GM19023 (cell line): Measurements from ENCODE around the gene UFL1.

Experiments used
- ATAC-seq: cut with Tn5 transposase; IDR thresholded peaks from one replicate; pipeline ENCODE4 v1.9.1; 2021; ENCODE audit warnings: mild to moderate bottlenecking, moderate library complexity; ENCODE audit not compliant: unreplicated experiment

UFL1 gene

DNA sequence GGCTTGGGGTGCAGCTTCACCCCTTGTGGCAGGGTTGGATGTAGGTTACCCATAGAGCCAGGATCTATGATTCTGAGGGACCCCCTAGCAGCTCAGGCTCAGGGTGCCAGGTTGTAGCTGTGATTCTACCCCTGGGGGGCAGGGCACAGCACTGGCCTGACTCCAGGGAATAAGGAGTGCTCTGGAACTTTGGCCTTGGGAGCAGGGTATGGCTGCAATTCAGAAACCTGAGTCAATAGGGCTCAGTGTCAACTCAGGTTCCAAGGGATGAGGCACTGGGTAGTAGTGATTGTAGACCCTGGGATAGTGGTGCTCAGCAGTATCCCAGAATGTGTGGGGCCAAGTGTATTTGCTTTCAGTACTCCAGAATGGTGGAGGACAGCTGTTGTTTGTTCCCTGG lies 49.9 kb downstream of the UFL1 start:
- ATAC-seq: no peak

DNA sequence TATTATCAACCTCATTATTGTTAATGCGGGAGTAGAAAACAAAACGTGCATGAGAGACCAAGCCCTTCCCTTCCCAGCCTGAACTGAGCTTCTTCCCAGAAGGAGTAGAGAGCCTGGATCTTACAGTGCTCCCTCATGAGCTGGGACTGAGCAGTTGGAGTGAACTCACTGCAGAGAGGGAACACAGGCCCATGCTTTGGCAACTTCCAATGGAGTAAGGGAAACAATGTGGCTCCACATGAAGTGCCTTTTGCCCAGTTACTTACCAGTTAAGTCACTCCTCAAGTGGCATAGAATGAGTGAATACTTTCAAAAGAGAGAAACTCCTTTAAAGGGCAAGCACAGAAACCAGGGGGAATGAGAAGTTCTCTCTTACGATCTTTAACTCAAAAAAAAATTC lies 53.8 kb downstream of the UFL1 start:
- no peak for ATAC-seq

DNA sequence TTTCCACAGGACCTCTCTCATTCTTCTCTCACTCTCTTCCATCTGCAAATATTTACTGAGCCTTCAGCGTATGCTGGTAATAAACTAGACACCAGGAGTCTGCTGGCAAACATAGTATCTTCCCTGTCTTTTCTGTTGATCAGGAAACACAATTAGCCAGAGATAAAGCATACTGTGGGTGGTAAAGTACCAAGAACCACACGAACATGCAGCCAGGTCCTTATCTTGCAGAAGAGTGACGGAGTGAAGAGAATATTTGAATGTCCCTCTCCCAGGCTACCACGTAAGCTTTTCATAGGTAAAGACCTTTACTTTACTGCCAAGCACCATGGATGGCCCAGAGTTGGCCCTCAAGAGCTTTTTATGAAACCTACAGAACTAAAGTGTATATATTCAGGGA lies 54.6 kb downstream of the UFL1 start:
- no peak for ATAC-seq

DNA sequence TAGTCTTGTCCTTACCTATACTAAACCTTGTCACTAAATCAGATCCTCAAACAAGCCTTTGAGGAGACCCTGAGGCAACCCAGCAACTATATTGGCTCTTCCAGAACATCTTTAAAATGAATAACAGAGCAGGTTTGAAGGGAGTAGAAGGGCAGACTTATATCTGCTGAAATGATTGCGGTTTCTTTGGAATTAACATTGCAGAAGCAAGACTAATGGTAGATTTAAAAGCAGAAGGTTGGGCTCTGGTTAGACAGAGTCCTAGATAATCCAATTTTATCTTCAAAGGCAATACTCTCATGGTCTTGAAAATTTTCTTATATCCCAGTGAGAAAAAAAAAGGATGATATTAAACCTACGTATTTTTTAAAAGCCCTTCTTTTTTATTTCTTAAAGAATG lies 60.4 kb downstream of the UFL1 start:
- ATAC-seq: no peak

DNA sequence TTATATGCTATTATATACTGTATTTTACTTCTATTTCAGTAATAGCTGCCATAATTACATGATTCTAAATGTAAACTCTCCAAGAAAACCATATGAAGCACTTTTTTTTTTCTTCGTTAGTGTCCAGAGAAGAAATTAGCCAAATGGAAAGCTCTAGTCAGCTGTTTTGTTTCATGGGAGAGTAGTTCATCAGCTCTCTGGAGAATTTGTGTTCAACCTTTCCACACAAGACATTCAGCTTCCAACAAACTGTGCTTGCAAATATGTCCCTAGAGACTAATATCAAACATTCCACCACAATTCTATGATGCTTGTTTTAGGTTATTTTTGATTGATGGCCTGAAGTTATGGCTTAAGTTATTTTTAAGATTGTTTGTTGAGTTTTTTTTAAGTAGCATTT lies 60.8 kb downstream of the UFL1 start:
- no peak for ATAC-seq

DNA sequence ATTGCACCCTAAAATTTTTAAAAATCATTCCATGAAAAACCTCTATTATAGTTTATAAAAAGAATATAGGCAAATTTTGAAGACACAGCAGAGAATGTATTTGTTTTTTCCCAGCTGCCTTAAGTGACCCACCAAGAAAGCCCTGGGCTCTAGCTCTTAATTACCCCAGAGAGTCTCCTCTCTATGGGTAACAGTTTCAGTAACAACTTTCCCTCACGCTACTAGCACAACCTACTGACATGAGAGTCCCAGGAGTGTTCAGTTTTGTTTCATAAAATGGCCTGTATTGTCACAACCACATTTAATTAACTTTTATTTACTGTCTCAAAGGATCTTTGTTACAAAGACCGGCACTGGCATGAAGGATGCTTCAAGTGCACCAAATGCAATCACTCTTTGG lies 82.8 kb downstream of the UFL1 start:
- ATAC-seq: no peak
